GM12878 (cell line): ENCODE data around the gene SGTA. TPM values are rescaled to one million over a fixed set of nuclear protein-coding genes. Genes with fewer than 3 reads are reported as not detected.
A peak's percentile ranks its signal among the peaks of the same experiment; 100 is the strongest.

ENCODE experiments used
- ATAC-seq: fragments of 200-7000 bp; cut with Tn5 transposase; 3 replicates; pipeline ENCODE4 v1.9.1; 2020; ENCODE audit warnings: mild to moderate bottlenecking, moderate library complexity
- BruUV-seq: library from RNA; stranded (reverse); fragments of 400-500 nt; replicated peaks from 2 replicates; lab custom pipeline; 2021; lab: Mats Ljungman, UMichigan
- CTCF ChIA-PET: fragments of 300-600 bp; sonication (Branson Sonifier 250); formaldehyde crosslinking; extraction: SDS; loops from one replicate; lab custom pipeline; 2021; ENCODE audit warnings: inconsistent platforms; lab: Yijun Ruan, JAX
- POLR2A ChIA-PET: fragments of 350-600 bp; formaldehyde crosslinking; extraction: SDS; loops from one replicate; lab custom pipeline; 2021; ENCODE audit warnings: inconsistent platforms; lab: Charles Lee
- RAD21 ChIA-PET: fragments of 300-600 bp; sonication (Branson Sonifier 250); formaldehyde crosslinking; loops from one replicate; lab custom pipeline; 2023; ENCODE audit warnings: antibody characterized with exemption; ENCODE audit not compliant: unreplicated experiment; lab: Charles Lee
- SMC1A ChIA-PET: fragments of 300-600 bp; sonication (Branson Sonifier 250); formaldehyde crosslinking; loops from one replicate; lab custom pipeline; 2023; ENCODE audit not compliant: unreplicated experiment, uncharacterized antibody; lab: Charles Lee
- DNase-seq: peaks from one replicate; pipeline ENCODE4 v3.0.0-alpha.2; 2011; ENCODE audit warnings: low read depth, low spot score
- FAIRE-seq: peaks from 3 replicates; lab custom pipeline; 2011; peaks lifted over from hg19 to GRCh38; lab: Jason Lieb, UNC
- H2AFZ ChIP-seq: 2 replicates; pipeline ENCODE4 v1.6.0; 2011; ENCODE audit warnings: low read depth, low read length, control low read depth; ENCODE audit not compliant: control insufficient read depth
- H3K27ac ChIP-seq: 2 replicates; pipeline ENCODE4 v1.5.1; 2011; ENCODE audit warnings: control low read depth; ENCODE audit not compliant: control insufficient read depth, insufficient read depth
- H3K27me3 ChIP-seq, 2 experiments: replicated peaks in 1 of 2; 2 replicates each; pipeline versions ENCODE4 v1.6.0 to v1.6.1; 2011; ENCODE audit warnings: low read length in 1 of 2; ENCODE audit not compliant: control insufficient read depth in 2 of 2, insufficient read depth in 2 of 2
- H3K36me3 ChIP-seq, 2 experiments: 2 replicates each; pipeline ENCODE4 v1.5.1; 2011; ENCODE audit warnings: low read length in 1 of 2; ENCODE audit not compliant: control insufficient read depth in 2 of 2, insufficient read depth in 2 of 2
- H3K4me1 ChIP-seq: 2 replicates; pipeline ENCODE4 v1.6.1; 2011; ENCODE audit warnings: mild to moderate bottlenecking, low read length, moderate library complexity, mixed read lengths; ENCODE audit not compliant: control insufficient read depth, insufficient read depth
- H3K4me2 ChIP-seq: 2 replicates; pipeline ENCODE4 v1.6.0; 2011; ENCODE audit warnings: control low read depth; ENCODE audit not compliant: control insufficient read depth, insufficient read depth
- H3K4me3 ChIP-seq: fragments of 200-600 bp; sonication (generic); 2 replicates; pipeline ENCODE4 v1.5.1; 2016
- H3K79me2 ChIP-seq: 2 replicates; pipeline ENCODE4 v1.6.0; 2011; ENCODE audit warnings: low read length; ENCODE audit not compliant: control insufficient read depth, insufficient read depth
- H3K9ac ChIP-seq: 2 replicates; pipeline ENCODE4 v1.8.0; 2011; ENCODE audit warnings: low read length, control low read depth, mixed read lengths; ENCODE audit not compliant: control insufficient read depth, insufficient read depth
- H3K9me3 ChIP-seq: replicated peaks from 3 replicates; pipeline ENCODE4 v1.5.1; 2011; ENCODE audit warnings: mild to moderate bottlenecking, low read length; ENCODE audit not compliant: control insufficient read depth, insufficient read depth
- H4K20me1 ChIP-seq: 2 replicates; pipeline ENCODE4 v1.6.0; 2011; ENCODE audit not compliant: control insufficient read depth, insufficient read depth
- GATAD2B ChIP-seq: fragments of 450-650 bp; conservative IDR thresholded peaks from 2 replicates; pipeline ENCODE4 v1.6.1; 2017; ENCODE audit warnings: low read depth, mild to moderate bottlenecking, moderate library complexity
- IKZF2 ChIP-seq, 2 experiments: fragments of 450-650 bp; IDR thresholded peaks; 2 replicates each; pipeline ENCODE4 v1.6.1; 2017; ENCODE audit warnings: mild to moderate bottlenecking in 2 of 2, moderate library complexity in 2 of 2
- SP1 ChIP-seq: IDR thresholded peaks from one replicate; pipeline ENCODE4 v1.6.1; 2011; ENCODE audit warnings: low read depth, low read length
- STAT1 ChIP-seq: fragments of 450-650 bp; conservative IDR thresholded peaks from 2 replicates; pipeline ENCODE4 v1.6.1; 2014; ENCODE audit warnings: antibody characterized with exemption, mild to moderate bottlenecking
- SUPT20H ChIP-seq: IDR thresholded peaks from 2 replicates; pipeline ENCODE4 v1.6.1; 2011; ENCODE audit warnings: low read depth, mild to moderate bottlenecking, low read length, moderate library complexity, borderline replicate concordance; ENCODE audit not compliant: control insufficient read depth
- WGBS: methylation state at CpG from one replicate; pipeline ENCODE4 v1.1.6; 2016; ENCODE audit warnings: low lambda C conversion rate; ENCODE audit not compliant: insufficient replicate concordance, insufficient coverage; ENCODE audit errors: missing lambda C conversion rate; 5-methylcytosine and 5-hydroxymethylcytosine counted together
- in situ Hi-C: fragments of 300-500 bp; cut with MboI; formaldehyde crosslinking; loops from 9 replicates; pipeline ENCODE4 v1.14.3; 2018; ENCODE audit warnings: mixed read lengths
- intact Hi-C: fragments of 100-400 bp; cut with micrococcal nuclease; formaldehyde crosslinking; loops from one replicate; pipeline ENCODE4 v1.14.2; 2022; ENCODE audit not compliant: unreplicated experiment
- polyA plus RNA-seq, 11 experiments: library from polyadenylated mRNA; depleted of rRNA in 4 of 11; unstranded in 6 of 11; stranded (reverse) in 5 of 11; fragments of >200 nt; fragmentation: Nextera tagmentation in 4 of 11; fragmentation: Illumina TruSeq in 1 of 11; extraction: Ambion mirVana in 4 of 11; extraction: Trizol in 1 of 11; gene quantifications; 1 replicate in 1 of 11; 2 replicates in 10 of 11; pipeline versions ENCODE4 v1.2.1 to v1.2.3, GENCODE V29; 2011 to 2016; ENCODE audit warnings: inconsistent platforms in 2 of 11, missing spikeins in 2 of 11, low read depth in 1 of 11
- total RNA-seq, 4 experiments: library from RNA; depleted of rRNA in 3 of 4; stranded (reverse); fragments of >200 nt in 3 of 4; fragmentation: Illumina TruSeq in 1 of 4; extraction: Trizol in 1 of 4; gene quantifications; 2 replicates each; pipeline versions ENCODE4 v1.2.1 to v1.2.3, GENCODE V29; 2013 to 2021
- TF ChIP-seq, protein P1 (sequence below): fragments of 150-350 bp; IDR thresholded peaks from 2 replicates; pipeline ENCODE4 v1.6.1; 2014; ENCODE audit warnings: mild to moderate bottlenecking, low read depth, low read length

The SGTA gene
- total and polyA plus RNA-seq, 10 of the 15 experiments (the other 5 are each of a cell fraction or from before 2014, with no cell fraction given) = 2.0 to 102 (median 48.2) TPM

DNA sequence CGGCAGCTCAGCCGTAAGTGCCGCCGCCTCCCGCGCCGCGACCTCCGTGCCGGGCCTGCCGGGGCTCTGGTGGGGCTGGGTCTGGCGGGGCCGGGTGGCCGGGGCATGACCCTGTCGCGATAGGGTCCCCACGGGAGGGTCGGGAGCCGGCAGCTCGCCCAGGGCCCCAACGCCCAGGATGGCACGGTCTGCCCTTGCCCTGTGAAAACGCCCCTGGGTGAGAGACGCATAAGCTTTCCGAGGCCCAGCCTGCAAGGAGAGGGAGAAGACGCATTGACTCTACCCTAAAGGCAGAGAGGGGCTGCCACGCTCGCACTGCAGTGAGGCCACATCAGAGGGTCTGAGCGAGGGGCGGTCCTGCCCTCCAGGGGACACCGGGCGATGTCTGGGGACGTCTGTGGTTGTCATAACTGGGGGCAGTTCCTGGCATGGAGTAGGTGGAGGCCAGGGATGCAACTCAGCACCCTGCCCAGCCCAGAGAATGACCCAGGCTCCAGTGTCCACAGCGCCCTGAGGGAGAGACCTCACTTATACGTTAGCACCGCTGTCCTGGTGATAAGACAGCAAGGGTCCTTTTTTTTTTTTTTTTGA lies 37.1 kb upstream of the SGTA start:
- H4K20me1 ChIP-seq = no peaks in the 10 kb centered on the region
- no peak for FAIRE-seq
- H2AFZ ChIP-seq = peak overlapping the region; percentile 86
- H3K4me2 ChIP-seq = peak overlapping the region; percentile 99
- POLR2A ChIA-PET = no interaction called here
- H3K9me3 ChIP-seq = no peaks in the 10 kb centered on the region
- in situ Hi-C loops (no loop called here), intact Hi-C loops (no loop called here)
- peak; percentile 62 for TF ChIP-seq GATAD2B
- no peak for TF ChIP-seq SP1
- TF ChIP-seq IKZF2 (IDR thresholded peaks at IDR 0.05) = no peak
- no peak for TF ChIP-seq STAT1
- TF ChIP-seq SUPT20H = no peak
- TF ChIP-seq, protein P1, sequence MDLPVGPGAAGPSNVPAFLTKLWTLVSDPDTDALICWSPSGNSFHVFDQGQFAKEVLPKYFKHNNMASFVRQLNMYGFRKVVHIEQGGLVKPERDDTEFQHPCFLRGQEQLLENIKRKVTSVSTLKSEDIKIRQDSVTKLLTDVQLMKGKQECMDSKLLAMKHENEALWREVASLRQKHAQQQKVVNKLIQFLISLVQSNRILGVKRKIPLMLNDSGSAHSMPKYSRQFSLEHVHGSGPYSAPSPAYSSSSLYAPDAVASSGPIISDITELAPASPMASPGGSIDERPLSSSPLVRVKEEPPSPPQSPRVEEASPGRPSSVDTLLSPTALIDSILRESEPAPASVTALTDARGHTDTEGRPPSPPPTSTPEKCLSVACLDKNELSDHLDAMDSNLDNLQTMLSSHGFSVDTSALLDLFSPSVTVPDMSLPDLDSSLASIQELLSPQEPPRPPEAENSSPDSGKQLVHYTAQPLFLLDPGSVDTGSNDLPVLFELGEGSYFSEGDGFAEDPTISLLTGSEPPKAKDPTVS = no peak
- DNase-seq = no peak
- H3K4me3 ChIP-seq = peak overlapping the region; percentile 80
- 7% methylated on average over 25 of the region's 36 CpGs for WGBS
- H3K27ac ChIP-seq = no peak overlapping the region
- H3K4me1 ChIP-seq = no peaks in the 10 kb centered on the region
- H3K79me2 ChIP-seq = no peaks in the 10 kb centered on the region; the same call in 1 of the 2 replicates
- RAD21 ChIA-PET = no interaction called here
- CTCF ChIA-PET = interaction anchor here (1.2 to 1.6 kb wide), 2 partner anchors 16 to 131 kb away, joined by 3 to 5 read pairs; no protein-coding TSS in a partner anchor
- SMC1A ChIA-PET = interaction anchor here (1.0 to 1.6 kb wide), 2 partner anchors 15 to 172 kb away, joined by 3 to 5 read pairs; no protein-coding TSS in a partner anchor
- peak; percentile 6; the same call in 2 of the 3 replicates for ATAC-seq
- no peaks in the 10 kb centered on the region for H3K27me3 ChIP-seq
- peak overlapping the region; percentile 67 for H3K9ac ChIP-seq
- no TSS peak for BruUV-seq
- no peaks in the 10 kb centered on the region for H3K36me3 ChIP-seq
